ENCODE data around the gene LIPF.

The LIPF gene, protein sequence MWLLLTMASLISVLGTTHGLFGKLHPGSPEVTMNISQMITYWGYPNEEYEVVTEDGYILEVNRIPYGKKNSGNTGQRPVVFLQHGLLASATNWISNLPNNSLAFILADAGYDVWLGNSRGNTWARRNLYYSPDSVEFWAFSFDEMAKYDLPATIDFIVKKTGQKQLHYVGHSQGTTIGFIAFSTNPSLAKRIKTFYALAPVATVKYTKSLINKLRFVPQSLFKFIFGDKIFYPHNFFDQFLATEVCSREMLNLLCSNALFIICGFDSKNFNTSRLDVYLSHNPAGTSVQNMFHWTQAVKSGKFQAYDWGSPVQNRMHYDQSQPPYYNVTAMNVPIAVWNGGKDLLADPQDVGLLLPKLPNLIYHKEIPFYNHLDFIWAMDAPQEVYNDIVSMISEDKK

DNA sequence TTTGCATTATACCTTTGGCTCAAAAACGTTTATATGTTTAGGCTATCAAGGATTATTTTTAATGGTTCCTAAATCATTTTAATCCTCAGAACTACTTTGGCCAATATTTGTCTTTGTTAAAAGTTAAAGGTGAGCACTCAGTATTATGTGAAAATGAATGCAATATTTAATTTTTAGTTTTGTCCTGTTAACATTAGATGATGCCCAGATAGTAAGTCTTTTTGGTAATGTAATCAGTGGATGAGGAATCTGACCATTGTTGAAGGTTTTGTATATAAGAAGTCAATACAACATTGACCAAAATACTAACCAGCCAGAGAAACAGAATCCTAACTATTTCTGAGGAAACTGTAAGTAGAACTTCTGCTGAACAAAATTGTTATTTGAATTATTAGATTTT lies at the start of gene LIPF:
LIPF (plus strand) TSS at position 301 of the 400 bp plus-strand sequence. CDS start 2,856 bp downstream, outside the sequence.
- TF ChIP-seq JUND (IDR thresholded peaks at IDR 0.05; ENCODE audit: low read depth) = no peak
- DNase-seq (ENCODE audit: low read depth in 1 of 2, low spot score in 1 of 2) = no peak
- in situ Hi-C loops (cut with HindIII; ENCODE audit: low pct_unique_long_range_greater_than_20kb, low sequenced_read_pairs) = no loop called here

DNA sequence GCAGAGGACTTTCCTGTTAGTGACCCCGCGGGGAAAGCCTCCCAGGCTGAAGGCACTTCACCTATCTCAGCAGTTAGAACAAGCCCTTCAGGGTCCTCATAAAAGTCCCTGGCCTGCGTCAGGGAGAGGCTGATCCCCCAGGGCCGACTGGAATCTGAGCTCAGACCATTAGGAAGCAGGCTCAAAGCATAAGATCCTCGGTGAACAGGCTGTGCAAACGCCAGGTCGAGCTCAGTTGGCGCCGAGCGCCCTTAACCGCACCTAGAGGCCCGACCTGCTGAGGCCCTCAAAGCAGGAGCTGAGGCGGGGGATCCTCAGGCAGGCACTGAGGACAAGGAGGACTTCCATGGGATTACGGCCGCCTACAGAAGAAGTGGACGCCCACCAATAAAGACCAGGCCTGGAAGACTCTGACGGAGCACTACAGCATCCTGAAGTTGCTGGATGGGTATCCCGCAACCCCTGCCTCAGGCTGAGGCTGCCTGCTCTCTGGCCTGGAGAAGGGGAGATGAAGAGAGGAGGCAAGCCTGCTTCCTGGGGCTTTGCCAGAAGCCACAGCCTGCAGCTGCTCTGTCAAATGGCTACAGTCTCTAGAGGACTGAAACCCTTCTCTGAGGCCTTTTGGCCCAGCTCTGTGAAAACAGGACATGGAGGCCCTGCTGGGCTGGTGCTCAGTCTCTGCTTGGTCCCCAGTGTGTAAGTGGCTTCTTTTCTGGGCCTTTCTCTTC lies 47.8 kb upstream of the LIPF start:
- in situ Hi-C loops (cut with HindIII; ENCODE audit: low pct_unique_long_range_greater_than_20kb, low sequenced_read_pairs) = no loop called here
- no peak for TF ChIP-seq JUND (IDR thresholded peaks at IDR 0.05; ENCODE audit: low read depth)
- no peak for DNase-seq (ENCODE audit: low read depth in 1 of 2, low spot score in 1 of 2)

DNA sequence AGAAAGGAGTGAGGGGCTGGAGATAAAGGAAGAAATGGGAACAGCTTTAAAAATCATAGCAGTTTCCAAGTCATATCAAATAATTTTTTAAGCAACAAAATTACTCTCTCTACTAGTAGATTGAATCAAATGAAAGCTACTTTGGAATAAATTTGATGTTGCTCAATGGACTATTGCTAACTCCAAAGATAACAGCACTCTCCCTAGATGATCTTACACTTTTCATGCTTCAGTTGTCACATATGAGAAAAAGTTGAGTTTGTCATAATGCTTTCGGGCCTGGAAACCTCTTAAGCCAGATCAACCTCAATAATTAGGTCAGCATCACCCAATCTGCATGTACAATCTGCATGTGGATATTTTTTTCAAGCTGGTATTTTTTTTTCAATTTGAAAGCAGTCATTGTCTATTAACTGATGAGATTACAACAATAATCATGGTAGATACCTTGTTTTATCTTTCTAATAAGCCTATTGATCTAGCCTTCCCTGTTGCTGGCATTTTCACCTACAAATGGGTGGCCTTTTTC lies 46.4 kb upstream of the LIPF start:
- in situ Hi-C loops (cut with HindIII; ENCODE audit: low pct_unique_long_range_greater_than_20kb, low sequenced_read_pairs) = no loop called here
- no peak for TF ChIP-seq JUND (IDR thresholded peaks at IDR 0.05; ENCODE audit: low read depth)
- no peak for DNase-seq (ENCODE audit: low read depth in 1 of 2, low spot score in 1 of 2)

DNA sequence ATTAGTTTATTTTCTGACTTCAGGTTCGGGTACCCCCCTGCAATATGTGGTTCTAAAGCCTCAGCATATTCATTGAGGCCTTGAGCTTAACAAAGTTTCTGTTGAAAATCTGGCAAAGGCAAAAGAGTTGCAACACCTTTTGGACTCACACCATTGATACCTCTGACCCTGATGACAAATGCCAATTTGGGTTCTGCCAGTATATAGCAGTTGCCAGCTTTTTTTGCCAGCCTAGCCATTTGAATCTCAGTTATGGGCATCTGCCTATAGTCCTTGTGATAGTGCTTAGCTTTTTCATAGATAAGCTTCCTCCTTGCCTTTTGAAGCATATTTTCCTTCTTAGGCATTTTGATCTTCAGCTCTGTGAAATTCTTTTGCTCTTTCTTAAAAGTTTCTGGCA lies 45.7 kb upstream of the LIPF start:
- no peak for TF ChIP-seq JUND (IDR thresholded peaks at IDR 0.05; ENCODE audit: low read depth)
- in situ Hi-C loops (cut with HindIII; ENCODE audit: low pct_unique_long_range_greater_than_20kb, low sequenced_read_pairs) = no loop called here
- DNase-seq (ENCODE audit: low read depth in 1 of 2, low spot score in 1 of 2) = no peak

DNA sequence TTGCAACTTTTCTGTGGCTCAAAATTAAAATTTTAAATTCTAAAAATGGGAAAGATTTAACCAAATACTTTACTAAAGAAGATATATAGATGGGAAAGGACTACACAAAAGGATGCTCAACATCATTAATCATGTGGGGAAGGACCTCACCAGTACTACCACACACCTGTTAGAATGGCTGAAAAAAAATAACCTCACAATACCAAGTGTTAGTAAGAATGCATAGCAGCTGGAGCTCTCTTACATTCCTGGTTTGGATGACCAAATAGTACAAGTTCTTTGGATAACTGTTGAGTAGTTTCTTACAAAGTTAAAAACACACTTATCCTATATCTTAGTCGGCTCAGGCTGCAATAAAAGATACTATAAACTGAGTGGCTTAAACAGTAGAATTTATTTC lies 43.8 kb upstream of the LIPF start:
- in situ Hi-C loops (cut with HindIII; ENCODE audit: low pct_unique_long_range_greater_than_20kb, low sequenced_read_pairs) = no loop called here
- no peak for TF ChIP-seq JUND (IDR thresholded peaks at IDR 0.05; ENCODE audit: low read depth)
- no peak for DNase-seq (ENCODE audit: low read depth in 1 of 2, low spot score in 1 of 2)

DNA sequence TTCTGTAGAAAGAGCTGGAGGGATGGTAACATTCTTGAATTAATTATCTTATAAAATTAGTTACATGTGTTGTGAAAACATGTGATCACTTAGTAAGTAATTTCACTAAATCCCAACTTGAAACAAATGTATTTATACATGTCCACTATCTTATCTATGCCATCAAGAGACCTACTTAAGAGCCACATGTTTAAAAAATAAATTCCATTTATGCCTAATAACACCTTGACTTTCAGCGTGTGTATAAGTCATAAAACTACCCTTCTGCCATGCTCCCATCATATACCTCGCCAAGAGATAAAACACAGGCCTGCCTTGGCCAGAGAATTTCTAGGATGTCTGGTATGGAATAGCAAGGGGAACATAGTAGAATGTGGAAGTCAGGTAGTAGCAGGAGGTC lies 40.4 kb upstream of the LIPF start:
- no peak for TF ChIP-seq JUND (IDR thresholded peaks at IDR 0.05; ENCODE audit: low read depth)
- in situ Hi-C loops (cut with HindIII; ENCODE audit: low pct_unique_long_range_greater_than_20kb, low sequenced_read_pairs) = no loop called here
- no peak for DNase-seq (ENCODE audit: low read depth in 1 of 2, low spot score in 1 of 2)

DNA sequence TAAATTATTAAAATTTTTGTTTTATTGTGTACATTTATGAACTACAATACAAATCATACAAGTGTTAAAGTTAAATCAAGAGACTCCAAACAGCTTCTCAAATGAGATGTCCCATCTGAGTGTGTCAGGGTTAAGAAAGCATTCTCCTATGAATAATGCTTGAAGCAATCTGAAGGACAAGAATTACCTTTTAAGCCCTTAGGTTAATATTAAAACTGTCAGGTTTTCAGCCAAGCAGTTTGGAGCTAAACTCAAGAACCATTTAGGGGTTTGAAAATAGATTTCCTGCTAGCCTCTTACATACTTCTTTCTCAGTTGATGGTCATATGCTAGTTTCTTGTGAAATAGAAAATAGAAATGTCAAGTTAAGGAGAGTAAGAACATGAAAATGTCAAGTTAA lies 39.4 kb upstream of the LIPF start:
- in situ Hi-C loops (cut with HindIII; ENCODE audit: low pct_unique_long_range_greater_than_20kb, low sequenced_read_pairs) = no loop called here
- no peak for DNase-seq (ENCODE audit: low read depth in 1 of 2, low spot score in 1 of 2)
- TF ChIP-seq JUND (IDR thresholded peaks at IDR 0.05; ENCODE audit: low read depth) = no peak

DNA sequence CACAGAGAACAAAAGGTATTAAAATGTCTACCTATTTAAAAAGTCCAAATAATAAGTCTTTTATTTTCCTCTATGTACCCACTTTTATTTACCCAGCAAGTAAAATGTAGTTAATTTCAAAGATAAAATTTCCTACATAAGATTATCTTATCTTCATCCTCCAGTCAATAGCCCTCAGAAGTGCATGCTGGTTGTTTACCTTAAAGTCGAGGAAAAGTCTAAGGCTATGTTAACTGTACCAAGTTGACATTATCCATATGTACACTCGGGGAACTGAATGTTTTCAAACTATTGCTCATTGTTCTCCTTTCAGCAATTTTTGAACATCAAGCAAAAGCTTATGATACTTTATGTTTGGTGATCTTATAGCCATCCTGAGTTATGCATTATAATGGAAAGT lies 24.1 kb upstream of the LIPF start:
- no peak; the same call in 1 of the 2 replicates for TF ChIP-seq JUND (IDR thresholded peaks at IDR 0.05; ENCODE audit: low read depth)
- DNase-seq (ENCODE audit: low read depth in 1 of 2, low spot score in 1 of 2) = peak in 1 of 2 experiments; percentile 47
- in situ Hi-C loops (cut with HindIII; ENCODE audit: low pct_unique_long_range_greater_than_20kb, low sequenced_read_pairs) = no loop called here

DNA sequence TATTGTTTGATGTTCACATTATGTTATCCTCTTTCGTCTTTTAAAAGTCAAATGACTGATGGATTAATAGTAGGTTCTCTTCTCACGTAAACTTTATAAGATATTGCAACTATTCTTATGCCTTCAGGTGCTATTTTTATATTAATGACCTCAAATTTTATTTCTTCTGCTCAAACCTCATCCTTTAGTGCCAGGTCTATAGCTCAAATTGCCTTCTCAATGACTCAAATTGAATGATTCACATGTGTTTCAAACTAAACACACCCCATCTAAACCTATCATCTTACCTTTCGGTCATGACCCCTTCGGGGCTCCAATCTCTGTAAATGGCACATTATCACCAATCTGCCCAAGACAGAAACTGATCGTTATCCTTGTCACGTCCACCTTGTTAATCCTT lies 22.0 kb upstream of the LIPF start:
- no peak for DNase-seq (ENCODE audit: low read depth in 1 of 2, low spot score in 1 of 2)
- TF ChIP-seq JUND (IDR thresholded peaks at IDR 0.05; ENCODE audit: low read depth) = no peak
- in situ Hi-C loops (cut with HindIII; ENCODE audit: low pct_unique_long_range_greater_than_20kb, low sequenced_read_pairs) = no loop called here

DNA sequence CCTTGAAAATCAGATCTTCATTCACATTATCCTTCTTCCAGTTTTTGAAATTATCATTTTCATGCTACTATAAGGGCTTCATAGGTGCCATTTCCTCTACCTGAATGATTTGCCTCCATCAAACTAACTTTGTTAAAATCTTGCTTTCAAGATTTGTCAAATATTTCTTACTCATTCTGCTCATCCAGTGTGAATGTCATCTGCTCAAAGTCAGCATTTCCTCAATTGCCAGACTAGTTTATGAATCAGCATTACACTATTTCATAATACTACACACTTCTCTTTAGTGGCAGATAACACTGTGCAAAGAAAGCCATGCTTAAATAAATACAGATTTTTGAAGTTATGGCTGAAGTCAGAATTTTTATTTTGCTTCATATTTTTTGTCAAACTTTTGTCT lies 21.3 kb upstream of the LIPF start:
- no peak for DNase-seq (ENCODE audit: low read depth in 1 of 2, low spot score in 1 of 2)
- no peak for TF ChIP-seq JUND (IDR thresholded peaks at IDR 0.05; ENCODE audit: low read depth)
- in situ Hi-C loops (cut with HindIII; ENCODE audit: low pct_unique_long_range_greater_than_20kb, low sequenced_read_pairs) = no loop called here

DNA sequence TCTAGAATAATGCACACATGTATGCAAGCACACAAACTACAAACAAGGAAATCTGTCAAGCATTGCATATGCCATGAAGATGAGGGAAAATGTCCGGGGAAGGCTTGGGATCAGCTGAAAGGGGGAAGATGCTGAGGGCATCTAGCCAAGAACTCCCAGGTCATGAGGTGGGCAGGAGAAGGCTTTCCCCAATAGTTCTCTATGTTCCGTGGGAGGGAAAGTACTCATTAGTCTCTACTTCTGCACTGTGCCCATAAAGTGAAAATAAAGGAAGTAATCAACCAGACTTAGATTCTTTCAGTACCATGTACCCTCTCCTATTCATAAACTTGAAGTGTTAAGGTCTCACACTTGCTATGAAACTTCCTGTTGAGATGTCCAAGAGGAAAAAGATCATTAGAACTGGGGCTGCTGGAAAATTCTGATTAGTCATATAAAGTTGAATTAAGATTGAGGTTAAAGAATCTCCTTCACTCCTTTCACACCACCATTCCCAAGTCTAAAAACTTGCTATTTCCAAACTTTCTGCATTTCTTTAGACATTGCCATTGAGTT lies 17.1 kb upstream of the LIPF start:
- no peak for DNase-seq (ENCODE audit: low read depth in 1 of 2, low spot score in 1 of 2)
- in situ Hi-C loops (cut with HindIII; ENCODE audit: low pct_unique_long_range_greater_than_20kb, low sequenced_read_pairs) = no loop called here
- TF ChIP-seq JUND (IDR thresholded peaks at IDR 0.05; ENCODE audit: low read depth) = no peak

DNA sequence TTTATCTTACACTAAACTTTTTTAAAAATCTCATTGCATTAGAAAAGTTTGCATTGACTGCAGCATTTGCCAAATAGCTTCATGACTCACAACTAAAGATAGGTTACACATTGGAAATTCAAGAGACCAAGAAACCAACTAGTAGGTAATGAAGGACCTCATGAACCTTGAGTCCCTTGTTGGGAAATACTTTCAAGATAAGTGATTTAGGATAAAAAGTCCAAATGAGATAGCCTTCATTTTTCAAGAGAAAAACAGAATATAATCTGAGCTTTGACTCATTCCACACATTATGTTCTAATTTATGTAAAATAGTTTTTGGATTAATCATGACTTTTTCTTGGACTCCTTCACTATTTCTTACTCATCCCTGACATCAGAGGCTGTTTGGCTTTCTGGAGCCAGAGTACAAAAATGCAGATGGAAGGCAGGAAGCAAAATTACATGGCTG lies 13.1 kb upstream of the LIPF start:
- no peak for TF ChIP-seq JUND (IDR thresholded peaks at IDR 0.05; ENCODE audit: low read depth)
- in situ Hi-C loops (cut with HindIII; ENCODE audit: low pct_unique_long_range_greater_than_20kb, low sequenced_read_pairs) = no loop called here
- no peak for DNase-seq (ENCODE audit: low read depth in 1 of 2, low spot score in 1 of 2)

DNA sequence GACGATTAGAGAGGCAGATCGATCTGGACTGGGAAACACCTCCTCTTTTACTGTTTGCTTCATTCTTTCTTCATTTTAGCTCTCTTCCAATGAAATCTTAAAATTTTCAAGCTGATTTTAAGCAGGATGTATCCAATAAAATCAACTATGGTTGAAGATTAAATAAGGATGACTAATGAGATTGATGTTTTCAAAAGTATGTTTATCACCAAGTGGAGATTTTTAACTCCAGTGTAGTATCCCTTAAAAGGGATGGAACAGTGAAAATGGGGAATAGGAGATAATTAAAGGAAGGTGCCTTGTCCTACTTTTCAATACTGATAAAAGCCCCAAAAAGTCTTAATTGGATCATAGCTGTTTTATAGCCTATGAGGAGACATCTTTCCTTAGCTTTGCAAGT lies 11.6 kb upstream of the LIPF start:
- no peak for DNase-seq (ENCODE audit: low read depth in 1 of 2, low spot score in 1 of 2)
- no peak for TF ChIP-seq JUND (IDR thresholded peaks at IDR 0.05; ENCODE audit: low read depth)
- in situ Hi-C loops (cut with HindIII; ENCODE audit: low pct_unique_long_range_greater_than_20kb, low sequenced_read_pairs) = no loop called here
